ENCODE results near the gene CNTNAP2.
"Not testable (repeated sequence)": the region's sequence is repeated elsewhere in the genome, so short reads cannot be mapped to it uniquely, and the experiment has no call there.

Gene CNTNAP2

DNA sequence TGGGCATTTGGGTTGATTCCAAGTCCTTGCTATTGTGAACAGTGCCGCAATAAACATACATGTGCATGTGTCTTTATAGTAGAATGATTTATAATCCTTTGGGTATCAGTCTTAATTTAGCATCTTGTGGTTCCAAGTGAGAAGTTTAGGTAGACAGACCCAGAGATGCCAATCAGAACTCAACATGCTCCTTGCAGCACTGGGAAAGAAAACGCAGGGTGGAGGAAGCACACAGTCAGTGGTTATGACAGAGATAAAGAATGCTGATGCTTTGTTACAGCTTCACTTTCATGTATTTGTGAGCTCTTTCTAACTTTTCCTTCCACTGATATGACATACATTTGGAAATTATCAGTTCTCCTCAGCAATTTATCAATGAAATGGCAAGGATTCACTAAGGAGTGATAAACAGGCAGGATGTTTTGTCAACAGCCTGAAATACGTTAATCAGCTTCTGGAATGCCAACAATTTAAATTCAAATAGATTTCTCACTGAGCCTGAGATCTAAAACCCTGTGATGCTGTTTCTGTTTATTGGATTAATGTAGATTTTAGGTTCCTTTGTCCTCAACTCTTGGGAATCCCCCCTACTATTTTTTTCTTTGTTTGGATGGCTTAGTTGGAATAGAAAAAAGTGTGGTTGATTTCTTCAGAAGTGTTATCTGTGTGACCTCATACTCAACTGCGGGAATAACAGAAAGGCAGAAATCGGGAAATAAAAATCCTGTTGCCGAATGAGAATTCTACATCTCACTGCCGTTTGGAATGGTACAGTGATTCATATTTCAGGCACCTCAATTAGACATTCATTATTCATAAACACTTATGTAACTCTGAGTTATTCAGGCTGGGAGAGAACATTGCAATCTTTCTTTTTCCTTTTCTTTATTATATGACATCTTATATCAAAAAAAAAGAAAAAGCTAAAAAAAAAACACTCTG is 675.0 kb downstream of the CNTNAP2 start:
- DNase-seq: peak in 1 of 2 donors; percentile 53

DNA sequence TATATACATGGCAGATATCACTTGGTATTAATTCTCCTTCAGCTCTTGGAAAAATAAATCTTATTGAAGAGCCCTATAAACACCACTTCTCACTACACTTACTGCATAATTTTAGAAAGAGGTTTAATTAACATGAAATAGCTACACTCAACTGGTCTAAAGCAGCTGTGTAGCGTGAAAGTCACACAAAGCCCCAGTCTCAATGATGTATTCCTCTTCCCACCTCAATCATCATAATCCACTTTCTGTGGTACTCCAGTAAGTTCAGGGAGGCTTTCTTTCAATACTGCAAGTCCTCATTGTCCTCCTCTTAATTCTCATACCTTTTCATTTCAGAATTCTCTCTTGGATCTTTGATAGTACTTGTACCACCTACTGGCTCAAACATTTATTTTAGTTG is 688.0 kb downstream of the CNTNAP2 start:
- DNase-seq: no peak

DNA sequence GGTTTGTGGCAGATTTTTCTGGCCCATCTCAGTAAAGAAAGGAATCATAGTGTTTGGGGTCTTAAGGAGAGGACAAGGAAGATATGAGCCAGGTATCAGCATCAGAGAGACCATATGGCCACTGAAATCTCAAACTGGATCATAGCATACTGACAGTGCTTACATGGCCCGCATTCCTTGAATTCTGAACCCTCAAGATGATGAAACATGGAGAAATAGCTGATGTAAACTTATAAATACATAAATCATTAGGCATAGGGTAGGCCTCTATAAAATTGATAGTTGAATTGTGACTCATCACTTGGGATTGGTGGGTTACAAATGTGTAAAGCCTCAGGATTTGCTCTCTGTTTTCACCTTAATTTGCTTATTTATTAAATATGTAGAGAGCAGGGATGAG is 688.5 kb downstream of the CNTNAP2 start:
- DNase-seq: no peak

GRCh38 chr7:146826329-146826728 is 709.7 kb downstream of the CNTNAP2 start:
- DNase-seq: no peak

DNA sequence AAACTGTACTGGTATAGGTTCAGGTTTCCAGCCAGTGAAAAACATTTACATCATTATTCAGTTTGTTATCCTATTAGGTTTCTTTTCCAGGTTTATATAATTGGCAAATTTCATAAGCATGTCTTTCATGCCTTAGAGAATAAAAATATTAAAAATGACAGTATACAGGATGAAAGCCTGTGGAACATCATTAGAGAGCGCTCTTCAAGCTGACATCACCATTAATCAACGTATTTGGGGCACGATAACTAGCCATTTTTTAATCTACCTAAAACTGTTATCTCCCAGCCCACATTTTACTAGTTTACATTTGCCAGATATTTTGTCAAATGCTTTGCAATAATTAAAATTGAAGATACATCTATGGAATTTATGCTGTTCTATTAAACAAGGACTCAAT is 714.1 kb downstream of the CNTNAP2 start:
- no peak for DNase-seq

DNA sequence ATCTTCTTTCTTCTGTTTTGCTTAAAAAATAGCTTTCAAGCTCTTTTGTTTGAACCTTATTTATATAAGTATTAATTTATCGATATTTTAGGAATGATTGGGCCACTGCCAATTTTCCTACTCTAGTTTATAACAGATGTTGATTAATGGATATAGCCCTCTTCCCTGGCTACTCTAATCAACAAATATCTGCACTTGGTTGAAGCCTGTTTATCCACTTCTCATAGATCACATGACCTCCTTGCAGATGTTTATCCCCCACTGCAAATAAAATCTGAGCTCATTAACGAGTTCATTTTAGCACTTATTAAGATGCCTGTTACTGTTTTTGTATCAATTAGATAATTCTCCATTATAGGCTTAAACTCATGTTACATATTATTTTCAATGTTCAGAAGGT is 715.3 kb downstream of the CNTNAP2 start:
- no peak for DNase-seq

DNA sequence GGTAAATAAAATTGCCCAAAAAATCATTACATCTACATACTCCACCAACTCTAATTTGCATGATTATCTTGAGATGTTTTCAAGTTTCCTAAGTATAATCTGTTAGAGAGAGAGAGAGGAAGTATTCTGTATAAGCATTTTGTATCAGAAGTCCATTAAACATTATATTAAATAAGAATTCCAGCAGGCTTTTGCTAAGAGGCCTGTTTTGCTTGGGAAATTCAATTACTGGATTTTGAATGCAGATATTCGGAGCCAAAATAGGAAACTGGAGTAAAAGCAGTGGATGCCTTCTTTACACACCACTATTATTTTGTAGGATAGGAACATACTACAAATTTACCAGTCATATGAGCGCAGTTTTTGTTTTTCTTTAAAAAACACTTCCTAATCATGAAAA is 727.8 kb downstream of the CNTNAP2 start:
- no peak for DNase-seq

DNA sequence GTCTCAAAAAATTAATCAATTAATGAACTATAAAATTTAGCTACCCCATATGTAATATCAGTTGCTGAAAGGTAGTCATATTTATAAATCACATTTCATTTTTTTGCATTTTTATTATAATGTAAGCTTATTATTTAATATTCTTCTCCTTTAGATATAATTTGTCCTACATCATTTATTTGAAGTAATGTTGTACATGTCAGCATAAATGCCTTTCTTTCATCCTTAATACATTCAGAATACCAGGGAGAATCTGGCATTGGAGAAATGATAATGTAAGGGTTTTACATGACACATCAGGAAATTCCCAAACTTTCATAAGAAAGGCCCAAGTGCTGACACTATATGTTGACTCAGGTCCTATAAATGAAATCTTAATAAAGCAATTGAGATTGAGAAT is 742.1 kb downstream of the CNTNAP2 start:
- DNase-seq: no peak

GRCh38 chr7:146861701-146862100 is 745.1 kb downstream of the CNTNAP2 start:
- no peak for DNase-seq

GRCh38 chr7:146862415-146862814 is 745.8 kb downstream of the CNTNAP2 start:
- no peak for DNase-seq

DNA sequence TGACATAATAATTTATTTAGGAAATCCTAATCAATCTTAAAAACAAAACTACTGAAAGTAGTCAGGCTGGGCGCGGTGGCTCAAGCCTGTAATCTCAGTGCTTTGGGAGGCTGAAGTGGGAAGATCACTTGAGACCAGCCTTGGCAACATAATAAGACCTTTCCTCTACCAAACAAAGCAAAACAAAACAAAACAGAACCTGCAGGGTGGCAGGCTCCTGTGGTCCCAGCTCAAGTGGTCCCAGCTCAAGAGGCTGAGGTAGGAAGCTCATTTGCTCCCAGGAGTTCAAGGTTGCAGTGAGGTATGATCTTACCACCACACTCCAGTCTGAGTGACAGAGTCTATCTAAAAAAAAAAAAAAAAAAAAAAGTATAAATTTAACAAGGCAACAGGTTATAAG is 748.0 kb downstream of the CNTNAP2 start:
- no peak for DNase-seq

GRCh38 chr7:146865696-146866095 is 749.1 kb downstream of the CNTNAP2 start:
- DNase-seq: no peak

GRCh38 chr7:146874722-146875121 is 758.1 kb downstream of the CNTNAP2 start:
- DNase-seq: no peak

- no peak for DNase-seq
Measured at GRCh38 chr7:146875237-146875785, 758.7 kb downstream of the CNTNAP2 start.

DNA sequence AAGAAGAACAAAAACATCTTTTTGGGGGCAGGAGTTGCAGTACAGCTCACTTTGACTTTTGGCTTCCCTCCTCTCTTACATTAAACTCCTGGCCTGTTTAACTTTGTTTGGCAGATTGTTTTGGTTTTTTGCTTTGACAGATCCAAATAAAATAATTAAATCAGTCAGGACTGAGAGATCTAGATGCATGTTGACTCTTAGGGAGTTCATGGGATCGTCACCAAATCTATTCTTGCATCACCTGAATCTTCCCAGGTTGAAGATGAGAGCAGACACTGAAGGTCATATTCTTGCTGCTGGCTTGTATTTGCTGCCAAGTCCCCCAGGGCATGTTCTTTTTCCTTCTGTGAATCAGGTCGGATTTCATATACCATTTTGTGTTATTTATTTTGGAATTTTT is 759.4 kb downstream of the CNTNAP2 start:
- DNase-seq: no peak

DNA sequence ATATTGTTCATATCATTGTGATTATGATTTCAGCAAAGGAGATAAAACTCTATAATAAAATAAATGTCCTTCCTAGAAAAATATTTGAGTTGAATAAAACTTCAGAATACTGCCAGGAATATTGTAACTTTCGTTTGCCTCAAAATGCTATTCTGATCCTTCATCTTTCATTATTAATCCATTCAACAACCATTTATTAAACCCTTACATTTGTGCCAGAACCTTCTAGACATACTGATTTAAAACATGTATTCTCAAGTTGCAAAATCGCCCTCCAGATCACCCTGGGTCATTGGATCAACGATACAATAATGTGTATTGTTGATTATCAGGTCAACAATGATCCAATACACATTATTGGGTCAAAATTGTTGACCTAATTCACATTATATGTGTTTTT is 759.8 kb downstream of the CNTNAP2 start:
- DNase-seq: no peak

DNA sequence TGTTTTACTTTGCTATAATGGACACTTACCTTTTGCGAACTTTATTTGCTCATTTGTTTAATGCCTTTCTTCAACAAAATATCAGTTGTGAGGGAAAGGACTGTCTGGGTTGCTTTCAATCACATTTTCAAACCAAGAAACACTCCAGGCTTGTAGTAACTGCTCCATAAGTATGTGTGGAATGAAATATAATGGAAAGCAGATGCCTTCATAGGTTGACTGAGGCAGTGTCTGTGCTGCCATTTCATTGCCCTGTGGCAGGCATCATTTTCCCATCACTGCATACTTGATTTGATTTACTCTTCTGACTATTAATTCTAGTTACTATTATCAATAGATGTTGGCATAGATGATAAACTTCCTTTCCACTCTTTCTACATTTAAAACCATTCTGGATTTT is 762.3 kb downstream of the CNTNAP2 start:
- DNase-seq: no peak

DNA sequence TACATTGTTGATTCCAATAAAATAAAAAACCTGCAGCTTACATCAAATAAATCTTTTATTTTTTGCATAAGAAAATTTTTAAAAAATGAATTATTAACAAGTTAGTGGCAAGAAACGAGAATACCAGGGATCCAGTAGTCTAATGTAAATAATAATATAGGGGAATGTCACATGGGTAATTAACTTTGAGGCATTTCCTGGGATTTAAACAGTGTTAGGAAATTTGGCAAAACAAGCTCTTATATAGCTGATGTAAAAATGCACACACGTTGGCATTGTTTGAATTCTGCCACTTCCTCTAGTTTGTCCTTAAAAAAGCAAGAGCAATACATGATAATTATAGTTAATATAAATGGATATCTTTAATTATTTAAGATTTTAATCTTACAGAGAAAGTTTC is 768.6 kb downstream of the CNTNAP2 start:
- DNase-seq: no peak

GRCh38 chr7:146889806-146890555 is 773.4 kb downstream of the CNTNAP2 start:
- DNase-seq: no peak

- DNase-seq: no peak
Measured at GRCh38 chr7:146892151-146892550, 775.5 kb downstream of the CNTNAP2 start.

GRCh38 chr7:146894927-146895326 is 778.3 kb downstream of the CNTNAP2 start:
- DNase-seq: no peak

DNA sequence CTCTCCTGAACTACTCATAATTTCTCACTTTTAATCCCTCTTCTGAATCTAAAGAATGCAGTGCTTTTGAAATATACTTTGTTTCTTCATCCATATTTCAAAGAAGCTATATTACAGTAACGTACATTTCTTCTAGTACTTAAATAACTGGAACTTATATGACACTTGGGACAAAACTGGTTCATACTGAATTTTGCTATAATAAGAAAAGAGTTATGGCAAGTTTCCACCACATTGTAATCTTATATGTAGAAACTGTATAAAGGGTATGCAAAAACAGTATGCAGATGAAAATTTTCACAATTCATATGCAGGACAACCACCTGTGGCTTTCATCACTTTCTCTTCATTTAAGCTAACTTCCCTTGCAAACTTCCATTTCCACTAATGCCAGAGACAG is 785.7 kb downstream of the CNTNAP2 start:
- no peak for DNase-seq

GRCh38 chr7:146902728-146903127 is 786.1 kb downstream of the CNTNAP2 start:
- DNase-seq: no peak

DNA sequence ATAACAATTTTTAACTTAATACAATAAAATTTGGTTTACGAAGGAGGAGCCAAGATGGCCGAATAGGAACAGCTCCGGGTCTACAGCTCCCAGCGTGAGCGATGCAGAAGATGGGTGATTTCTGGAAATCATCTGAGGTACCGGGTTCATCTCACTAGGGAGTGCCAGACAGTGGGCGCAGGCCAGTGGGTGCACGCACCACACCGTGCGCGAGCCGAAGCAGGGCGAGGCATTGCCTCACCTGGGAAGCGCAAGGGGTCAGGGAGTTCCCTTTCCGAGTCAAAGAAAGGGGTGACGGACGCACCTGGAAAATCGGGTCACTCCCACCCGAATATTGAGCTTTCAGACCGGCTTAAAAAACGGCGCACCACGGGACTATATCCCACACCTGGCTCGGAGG is 789.1 kb downstream of the CNTNAP2 start:
- DNase-seq: not testable (repeated sequence)

All from hippocampal formation (tissue), 2 donors.